RPMI7951 (cell line): Measurements from ENCODE around the gene SEMA4D. TPM values are rescaled to one million over a fixed set of nuclear protein-coding genes. Genes with fewer than 3 reads are reported as not detected.
"Not testable (repeated sequence)": the region's sequence is repeated elsewhere in the genome, so short reads cannot be mapped to it uniquely, and the experiment has no call there.

Experiments
- DNase-seq: peaks from one replicate; pipeline ENCODE4 v3.0.0-alpha.2; 2012; ENCODE audit warnings: low read depth
- total RNA-seq: library from RNA; depleted of rRNA; stranded (reverse); fragments of >200 nt; shearing (Covaris generic); gene quantifications from 2 replicates; pipeline ENCODE4 v1.2.3, GENCODE V29; 2014

SEMA4D gene
- total RNA-seq, 1 experiment from 2014 or later: 0.12 TPM

DNA sequence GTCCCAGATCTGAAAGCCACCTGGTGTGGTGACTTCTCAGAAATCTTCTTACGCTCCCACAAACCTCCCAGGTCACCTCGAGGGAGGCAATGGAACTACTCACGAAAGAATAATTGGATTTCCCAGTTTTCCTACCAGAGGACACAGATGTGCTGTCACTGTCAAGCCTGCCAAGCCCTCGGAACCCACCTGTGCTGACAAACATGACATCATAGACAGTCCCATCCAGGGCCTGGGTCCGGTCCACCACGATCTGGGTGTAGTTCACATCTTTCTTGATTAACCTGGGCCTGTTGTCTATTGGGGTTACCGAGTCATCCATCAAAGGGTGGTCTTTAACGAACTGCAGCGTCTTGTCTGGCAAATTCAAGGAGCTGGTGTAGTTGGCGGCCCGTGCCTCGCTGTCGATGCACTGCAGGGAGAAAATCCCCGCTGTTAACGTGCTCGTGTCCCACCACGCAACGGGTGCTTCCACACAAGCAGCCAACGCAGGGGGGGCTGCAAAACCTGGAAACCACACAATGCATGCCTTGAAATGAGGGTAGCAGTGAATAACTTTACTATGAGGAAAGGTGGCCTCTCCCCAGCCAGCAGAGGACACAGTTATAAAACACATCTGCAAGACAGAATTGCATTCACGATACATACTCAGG lies 110.6 kb downstream of the SEMA4D start:
- no peak for DNase-seq

DNA sequence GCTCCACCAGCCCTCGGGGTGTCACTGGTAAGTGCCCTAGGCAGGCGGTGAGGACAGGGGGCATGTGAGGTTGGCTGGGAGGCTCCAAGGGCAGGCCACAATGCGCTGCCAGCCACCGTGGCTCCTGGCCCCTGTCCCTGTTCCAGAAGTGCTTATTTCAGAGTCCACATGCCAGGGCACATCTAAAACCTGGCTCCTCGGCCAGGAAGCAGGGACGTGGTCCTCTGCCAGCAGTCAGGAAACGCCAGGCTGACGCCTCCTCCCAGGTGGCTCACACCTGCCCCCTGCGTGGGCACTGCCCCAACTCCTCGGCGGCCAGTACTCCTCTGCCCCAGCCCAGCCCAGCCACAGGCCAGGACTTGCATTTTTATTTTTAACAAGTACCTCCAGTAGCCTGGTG lies 111.1 kb downstream of the SEMA4D start:
- DNase-seq: no peak

DNA sequence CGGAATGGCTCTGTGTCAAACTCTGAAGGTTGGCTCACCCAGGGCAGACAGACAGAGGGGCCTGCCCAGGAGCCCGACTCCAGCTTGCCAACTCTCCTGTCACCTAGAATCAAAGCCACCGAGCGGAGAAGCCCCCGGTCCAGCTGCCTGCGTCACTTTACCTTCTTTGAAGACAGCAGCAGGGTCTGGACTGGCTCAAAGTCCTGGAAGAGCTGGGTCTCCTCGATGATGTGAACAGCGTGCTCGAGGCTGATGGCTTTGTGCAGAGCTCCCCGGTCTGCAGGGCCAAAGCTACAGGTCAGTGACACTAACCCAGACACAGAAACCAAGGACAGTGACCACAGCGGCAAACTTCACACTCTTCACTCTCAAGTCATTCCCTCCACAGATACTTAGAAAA lies 111.7 kb downstream of the SEMA4D start:
- no peak for DNase-seq

DNA sequence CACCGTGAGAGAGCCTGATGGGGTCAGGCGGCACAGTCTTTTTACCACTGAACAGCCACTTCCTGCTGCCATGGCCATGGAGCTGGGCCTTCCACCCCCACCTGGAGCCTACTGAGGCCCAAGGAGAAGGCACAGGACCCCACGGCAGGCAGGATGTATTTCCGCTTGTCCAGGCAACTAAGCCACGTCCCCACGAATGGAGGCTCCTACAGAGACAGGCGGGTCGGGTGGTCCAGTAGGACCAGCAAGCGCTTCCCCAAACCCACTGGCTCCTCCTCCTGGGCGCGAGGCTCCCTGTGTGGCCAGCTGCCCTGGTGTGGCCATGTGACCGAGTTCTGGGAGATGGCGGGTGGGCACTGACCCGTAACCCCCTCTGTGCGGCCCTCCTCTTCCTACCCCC lies 113.1 kb downstream of the SEMA4D start:
- no peak for DNase-seq

DNA sequence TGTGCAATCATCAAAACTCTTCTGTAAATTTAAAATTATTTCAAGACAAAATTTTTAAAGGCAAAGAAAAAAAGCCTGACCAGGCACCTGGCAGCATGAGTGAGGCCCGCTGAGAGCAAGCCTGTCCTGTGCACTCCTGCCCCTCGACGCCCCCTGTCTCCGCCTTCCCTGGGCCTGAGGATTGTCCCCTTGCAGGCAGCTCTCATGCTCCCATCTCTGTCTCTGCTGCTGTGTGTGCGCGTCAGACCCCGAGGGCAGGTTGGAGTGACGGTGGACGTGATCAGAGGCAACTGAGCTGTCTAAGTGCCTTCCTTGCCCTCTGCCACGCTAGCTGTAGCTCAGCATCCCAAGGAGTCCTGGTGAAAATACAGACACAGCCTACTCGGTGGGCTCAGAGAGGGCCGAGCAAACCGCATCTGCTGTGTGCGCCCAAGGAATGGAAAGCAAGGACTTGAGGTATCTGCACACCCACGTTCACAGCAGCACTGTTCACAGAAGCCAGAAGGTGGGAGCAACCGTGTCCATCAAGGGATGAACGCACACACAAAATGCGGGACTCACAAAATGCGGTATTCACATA lies 114.1 kb downstream of the SEMA4D start:
- DNase-seq: no peak

DNA sequence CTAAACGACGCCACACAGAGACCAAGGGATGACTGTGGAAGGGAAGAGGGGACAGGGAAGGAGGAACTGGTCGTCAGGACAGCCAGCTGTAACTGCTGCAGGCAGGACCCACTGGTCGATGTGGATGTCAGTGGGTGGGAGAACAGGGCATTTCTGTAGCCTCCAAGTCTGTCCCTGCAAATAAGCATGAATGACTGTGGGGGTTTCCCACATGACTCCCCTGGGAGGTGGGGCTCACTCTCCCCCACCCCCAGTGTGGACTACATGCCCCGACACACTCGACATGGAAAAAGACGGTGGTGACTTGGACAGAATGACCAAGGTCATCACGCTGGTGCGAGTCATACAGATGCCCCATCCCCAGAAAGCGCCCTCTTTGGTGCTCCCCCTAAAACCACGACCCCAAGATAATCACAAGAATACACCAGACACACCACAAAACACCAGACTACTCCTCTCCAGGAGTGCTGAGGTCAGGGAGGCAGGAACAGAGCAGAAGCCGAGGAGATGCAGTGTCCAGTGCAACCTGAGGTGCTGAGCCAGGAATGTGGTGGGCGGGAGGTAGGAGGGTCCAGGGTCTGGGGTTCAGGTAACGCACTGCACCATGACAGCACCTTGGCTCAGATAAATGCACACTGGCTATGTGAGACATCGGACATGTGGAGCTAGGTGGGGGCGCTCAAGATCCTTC lies 114.7 kb downstream of the SEMA4D start:
- no peak for DNase-seq

DNA sequence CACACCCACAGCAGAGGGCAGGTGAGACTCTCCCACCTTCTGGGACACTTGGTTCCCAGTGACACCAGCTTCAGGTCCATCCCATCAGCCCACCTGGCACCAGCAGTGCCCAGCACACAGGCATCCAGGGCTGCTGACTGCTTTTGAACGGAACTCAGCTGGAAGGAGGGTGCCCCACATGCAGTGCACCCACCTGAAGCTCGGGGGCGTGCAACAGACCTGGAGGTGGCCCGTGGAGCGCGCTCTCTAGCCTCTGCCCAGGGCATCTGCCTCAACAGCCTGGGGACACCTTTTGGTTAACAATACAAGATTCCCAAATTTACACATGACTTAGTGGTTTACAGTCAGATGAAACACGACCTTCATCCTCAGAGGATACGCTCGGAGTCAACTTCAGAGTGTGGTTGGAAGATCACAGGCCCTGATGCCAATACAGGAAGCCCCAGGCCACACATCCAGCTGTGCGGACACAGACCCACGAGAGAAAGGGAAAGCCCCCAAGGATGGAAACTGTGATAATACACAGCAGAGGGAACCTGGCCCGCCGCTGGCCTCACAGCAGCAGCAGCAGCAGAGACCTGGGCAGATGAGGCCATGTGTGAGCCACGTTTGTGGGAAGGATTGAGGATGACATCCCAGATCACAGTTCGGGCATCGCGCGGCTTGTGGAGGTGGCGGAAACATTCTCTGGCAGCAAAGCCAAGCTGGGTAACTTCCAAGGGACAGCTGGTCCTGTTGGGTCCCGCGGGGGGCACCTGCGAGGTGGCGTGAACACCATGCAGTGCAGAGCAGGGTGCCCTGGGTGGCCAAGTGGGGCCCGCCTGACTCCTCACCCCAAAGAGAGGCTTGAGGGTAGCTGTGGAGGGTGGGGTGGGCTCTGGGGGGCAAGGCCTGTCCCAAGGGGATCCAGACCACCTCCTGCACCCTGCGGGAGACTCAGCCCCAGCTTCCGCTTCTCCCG lies 115.6 kb downstream of the SEMA4D start:
- no peak for DNase-seq

DNA sequence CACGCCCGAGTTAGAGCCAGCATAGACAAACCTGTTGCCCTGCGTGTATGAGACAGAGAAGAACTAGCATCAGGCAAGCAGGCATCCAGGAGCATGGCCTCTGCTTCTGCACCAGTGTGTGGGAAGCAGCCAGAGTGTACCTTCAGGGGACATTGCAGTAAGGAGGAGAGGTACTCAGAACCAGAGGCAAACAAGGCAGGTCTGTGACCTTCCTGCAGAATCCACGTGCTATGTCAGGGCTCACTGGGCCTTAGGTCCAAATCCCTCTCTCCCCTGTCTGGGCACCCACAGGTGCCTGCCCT lies 116.7 kb downstream of the SEMA4D start:
- DNase-seq: no peak

DNA sequence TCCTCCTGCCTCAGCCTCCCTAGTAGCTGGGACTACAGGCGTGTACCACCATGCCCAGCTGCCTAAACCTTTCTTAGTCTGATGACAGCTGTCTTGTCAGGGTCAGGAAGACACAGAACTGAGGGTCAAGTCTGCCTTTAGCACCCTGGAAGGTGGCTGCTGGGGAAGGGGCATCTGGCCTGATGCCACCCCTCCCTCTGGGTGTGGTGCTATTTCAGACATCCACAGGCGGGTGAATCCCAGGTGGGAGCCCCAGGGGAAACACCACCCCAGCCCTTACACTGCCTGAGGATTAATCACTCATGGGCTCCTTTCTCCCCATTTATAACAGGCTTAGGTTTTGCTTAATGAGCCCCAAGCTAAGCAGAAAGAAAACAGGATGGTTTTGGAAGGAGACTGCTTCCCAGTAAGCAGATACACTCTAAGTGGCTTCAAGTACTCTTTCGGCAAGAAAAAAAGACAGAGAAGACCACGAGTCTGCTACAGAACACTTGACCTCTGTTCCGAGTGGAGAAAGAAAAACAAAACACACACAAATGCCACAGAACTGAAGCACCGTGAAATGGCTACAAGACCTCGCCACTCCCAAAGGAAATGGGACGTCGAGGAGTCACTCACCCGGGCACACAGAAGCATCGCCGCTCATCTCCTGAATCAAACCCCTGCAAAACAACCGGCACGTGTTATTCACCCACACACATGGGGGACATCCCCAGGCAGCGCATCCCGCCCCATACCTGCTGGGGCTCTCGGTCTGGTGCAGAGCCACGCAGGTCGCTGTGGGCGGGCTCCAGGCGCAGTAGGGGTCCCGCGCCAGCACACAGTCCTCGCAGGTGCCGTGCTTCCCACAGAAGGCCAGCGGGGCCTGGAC lies 117.2 kb downstream of the SEMA4D start:
- no peak for DNase-seq

DNA sequence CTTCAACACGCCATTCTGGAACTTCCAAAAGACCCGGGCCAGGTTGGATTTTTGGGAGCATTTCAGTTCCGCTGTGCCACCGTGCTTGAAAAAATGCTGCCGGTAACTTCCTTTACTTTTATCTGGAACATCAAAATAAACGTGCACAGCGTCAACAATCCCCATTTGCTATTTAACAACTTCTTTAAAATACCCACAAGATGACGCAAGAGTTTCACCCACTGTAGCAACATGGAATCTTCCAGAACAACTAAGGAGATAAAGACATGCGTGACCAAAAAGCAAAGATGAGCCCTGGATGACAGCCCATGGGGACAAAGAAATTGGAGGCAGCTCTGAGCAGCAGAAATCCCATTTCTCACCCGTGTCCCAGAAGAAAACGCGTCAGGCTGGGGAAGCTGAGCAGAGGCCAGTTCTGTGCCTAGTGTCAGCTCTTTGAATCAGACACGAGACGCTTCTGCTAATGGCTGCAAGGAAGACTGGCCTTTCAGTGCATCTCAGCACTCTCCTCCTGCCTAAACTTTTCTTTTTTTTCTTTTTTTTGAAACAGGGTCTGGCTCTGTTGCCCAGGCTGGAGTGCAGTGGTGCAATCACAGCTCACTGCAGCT lies 118.3 kb downstream of the SEMA4D start:
- no peak for DNase-seq

DNA sequence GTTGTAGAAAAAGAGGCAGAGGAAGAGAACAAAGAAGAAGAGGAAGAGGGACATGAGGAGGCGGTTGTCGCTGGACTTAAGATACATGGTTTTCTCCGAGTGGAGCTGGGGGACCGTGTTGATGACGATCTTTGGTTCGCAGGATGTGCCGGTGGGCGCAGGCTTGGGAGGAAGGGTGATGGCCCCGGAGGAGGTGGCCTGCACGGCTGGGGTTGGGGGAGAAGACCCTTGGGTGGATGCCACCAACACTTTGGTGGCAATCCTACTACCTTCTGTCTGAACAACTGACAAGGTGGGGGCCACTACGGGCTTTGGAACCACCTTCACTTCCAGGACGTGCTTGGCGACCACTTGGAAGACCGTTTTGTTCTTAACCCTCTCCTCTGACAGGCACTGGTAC lies 118.9 kb downstream of the SEMA4D start:
- no peak for DNase-seq

DNA sequence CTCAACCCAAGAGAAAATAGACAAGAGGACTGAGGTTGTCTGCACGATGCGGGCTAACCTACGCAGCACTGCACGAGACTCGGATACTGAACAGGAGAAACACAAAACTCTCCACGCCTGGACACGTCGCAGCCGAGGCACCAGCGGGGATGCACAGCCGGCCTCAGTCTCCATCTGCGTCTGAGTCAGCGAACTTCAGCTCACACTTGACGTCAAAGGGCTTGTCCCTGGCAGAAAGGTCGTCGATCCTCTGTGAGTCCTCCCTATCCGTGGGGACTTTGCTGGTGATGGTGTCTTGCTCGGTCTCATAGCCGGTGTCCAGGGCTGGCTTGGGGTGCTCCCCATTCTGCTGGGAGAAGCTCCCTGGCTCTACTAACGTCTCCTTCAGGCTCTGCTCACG lies 119.4 kb downstream of the SEMA4D start:
- DNase-seq: no peak

DNA sequence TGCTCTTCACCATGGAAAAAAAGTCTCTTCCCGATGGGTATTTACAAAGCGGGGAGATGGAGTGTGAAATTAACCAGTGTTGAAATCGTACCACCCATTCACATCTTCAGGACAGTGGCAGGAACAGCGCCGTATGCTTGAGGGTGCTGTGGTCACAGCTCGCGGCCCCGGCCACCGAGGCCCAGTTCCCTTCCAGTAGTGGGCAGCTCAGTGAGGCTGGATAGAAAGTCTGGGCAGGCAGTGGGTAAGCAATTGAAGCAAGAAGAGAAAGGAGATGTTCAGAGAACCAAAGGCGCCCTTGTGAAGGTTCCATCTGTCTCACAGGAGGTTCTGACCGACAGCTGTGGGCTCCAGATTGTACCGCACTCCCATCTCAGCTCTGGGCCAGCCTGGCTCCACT lies 120.5 kb downstream of the SEMA4D start:
- no peak for DNase-seq

DNA sequence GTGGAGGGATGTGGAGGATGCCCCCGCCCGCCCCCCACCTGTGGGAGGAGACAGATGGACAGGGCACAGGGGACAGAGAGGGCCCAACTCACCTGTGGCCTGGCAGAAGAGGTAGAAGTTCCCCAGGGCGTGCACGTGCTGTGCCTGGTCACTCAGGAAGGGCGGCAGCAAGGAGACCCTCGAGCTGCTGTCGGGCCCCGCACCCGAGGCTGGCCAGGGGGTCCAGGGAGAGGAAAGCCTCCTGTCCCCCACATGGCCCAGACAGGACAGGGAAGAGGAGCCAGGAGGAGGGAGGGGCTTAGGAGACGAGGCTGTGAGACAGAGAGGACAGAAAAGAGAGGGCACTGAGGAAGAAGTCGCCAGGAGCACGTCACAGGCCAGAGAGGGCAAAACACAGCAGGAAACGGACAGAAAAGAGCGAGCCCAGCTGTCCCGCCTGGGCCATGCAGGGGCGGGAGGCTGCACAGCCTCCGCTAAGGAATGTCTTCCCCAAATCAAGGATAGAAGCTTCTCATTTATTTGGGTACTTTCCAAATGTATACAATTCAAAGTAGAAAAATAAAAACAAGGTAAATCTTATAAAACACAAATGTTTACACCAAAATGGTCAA lies 121.1 kb downstream of the SEMA4D start:
- no peak for DNase-seq

DNA sequence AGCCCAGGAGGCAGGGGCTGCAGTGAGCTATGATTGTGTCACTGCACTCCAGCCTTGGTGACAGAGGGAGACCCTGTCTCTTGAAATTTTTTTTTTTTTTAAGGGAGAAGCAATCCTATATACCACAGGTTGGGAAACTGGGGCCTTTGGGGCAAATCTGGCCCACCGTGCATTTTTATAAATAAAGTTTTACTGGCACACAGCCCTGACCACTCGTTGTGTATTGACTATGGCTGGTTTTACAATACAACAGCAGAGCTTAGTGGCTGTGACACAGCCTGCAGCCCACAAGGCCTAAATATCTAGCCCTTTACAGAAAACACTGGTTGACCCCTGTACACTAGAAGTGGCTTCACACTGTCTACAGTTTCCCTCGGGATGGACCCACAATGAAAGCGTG lies 121.6 kb downstream of the SEMA4D start:
- DNase-seq: no peak

DNA sequence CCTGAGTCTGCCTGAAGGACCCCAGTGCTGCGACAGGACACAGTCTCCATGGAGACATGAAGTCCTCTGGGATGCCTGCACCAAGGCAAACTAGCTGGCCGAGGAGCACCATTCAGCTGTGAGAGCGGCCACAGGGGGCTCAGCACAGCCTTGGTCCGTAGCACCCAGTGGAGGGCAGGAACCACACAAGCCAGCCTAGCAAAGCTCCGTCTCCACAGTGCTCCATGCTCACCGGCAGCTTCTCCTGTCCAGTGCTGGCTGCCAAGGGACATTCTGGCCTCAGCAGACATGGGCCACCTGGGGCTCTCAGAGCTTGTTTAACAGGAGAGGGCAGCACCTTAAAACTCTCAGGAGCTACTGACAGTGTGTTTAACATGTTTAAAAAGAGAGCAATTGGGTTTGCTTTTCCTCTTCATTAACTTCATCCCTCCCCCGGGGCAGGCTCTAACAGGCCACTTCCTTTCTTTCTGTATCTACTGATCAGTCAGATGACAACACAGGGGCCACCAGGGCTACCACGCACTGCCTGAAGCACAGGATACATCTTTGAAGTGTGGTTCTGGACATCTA lies 122.6 kb downstream of the SEMA4D start:
- DNase-seq: no peak

DNA sequence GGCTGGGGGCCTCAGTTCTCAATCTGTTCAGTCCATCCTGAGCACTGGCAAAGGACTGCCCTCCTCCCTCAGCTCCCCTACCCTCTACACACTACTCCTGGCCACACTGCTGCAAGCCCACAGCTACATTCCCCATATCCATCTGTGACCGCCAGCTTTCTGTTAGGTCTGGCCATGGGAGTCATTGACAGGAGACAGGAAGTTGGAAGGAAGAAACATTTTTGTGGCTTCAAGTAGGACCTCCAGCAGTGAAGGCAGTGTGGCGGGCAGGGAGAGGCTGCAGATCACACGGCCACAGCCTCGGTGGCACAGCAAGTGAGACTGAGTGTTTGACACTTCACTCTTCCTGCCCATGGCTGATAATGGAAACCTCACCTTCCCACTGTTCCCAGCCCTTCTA lies 123.7 kb downstream of the SEMA4D start:
- peak; percentile 29 for DNase-seq

DNA sequence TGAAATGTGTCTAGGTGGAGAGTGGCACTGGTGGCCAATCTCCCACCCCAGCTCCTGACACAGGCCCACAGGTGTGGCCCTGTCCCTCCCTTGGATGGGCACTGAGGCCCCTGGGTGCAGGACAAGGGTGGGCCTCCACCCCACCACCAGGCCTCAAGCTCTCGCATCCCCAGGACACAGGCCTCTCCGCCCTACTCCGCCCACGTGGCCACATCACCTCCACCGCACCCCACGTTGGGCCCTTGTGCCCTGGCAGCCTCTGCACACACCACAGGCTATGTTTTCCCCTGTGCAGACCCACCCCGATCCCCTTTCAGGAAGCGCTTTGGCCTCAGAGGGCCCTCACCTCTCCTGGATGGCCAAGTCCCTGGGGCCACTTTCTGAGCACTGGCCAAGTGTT lies 124.9 kb downstream of the SEMA4D start:
- DNase-seq: no peak

DNA sequence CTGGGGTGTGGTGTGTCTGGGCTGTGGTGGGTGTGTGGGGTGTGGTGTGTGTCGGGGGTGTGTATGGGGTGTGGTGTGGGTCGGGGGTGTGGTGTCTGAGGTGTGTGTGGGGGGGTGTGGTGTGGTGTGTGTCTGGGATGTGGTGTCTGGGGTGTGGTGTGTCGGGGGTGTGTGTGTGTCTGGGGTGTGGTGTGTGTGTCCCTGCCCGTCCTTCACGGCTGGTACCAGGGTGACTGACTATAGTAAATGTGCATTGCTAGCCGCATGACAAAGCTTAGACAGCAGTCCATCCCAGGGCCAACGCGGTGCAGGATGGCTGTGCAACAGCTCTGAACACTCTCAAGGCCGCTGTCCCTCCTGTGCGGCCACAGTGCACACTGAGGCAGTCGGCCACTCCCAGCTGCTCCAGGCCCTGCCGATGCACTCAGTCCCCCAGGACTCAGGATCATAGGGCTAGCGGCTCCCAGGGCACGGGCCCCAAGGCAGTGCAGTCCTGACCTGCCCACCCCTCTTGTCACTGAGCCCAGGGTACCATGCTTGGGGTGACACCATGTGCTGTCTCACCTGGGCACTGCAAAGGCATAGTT lies 125.6 kb downstream of the SEMA4D start:
- DNase-seq: peak; percentile 45

DNA sequence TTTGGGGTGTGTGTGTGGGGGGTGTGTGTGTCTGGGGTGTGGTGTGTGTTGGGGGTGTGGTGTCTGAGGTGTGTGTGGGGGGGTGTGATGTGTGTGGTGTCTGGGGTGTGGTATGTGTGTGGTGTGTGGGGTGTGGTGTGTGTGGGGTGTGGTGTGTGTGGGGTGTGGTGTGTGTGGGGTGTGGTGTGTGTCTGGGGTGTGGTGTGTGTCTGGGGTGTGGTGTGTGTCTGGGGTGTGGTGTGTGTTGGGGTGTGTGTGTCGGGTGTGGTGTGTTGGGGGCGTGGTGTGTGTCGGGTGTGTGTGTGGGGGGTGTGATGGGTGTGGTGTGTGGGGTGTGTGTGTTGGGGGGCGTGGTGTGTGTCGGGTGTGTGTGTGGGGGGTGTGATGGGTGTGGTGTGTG lies 126.1 kb downstream of the SEMA4D start:
- DNase-seq: not testable (repeated sequence)
